ENCODE data around the gene MVB12B.

MVB12B gene

DNA sequence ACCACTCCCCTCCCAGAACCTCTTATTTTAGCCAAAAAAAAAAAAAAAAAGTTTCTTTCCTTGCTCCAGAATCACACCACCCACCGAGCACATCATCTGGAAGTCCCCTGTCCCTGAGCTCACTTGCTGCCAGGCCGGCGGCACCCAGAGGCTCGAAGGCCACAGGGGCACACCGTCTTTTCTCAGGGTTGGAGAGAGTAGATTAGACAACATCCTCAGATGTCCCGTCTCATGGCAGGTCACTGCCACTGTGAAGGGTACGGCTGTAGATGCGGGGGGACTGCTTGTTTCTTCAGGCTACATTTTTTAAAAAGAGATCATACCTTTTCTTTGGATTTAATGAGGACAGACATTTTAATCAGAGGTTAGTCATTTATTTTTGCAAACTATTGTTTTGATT, 109.0 kb downstream of the MVB12B start:
- DNase-seq, result no peak

- no peak for DNase-seq
Measured at GRCh38 chr9:126436545-126437267, 110.1 kb downstream of the MVB12B start.

- DNase-seq, result no peak
Measured at GRCh38 chr9:126437268-126437666, 110.6 kb downstream of the MVB12B start.

DNA sequence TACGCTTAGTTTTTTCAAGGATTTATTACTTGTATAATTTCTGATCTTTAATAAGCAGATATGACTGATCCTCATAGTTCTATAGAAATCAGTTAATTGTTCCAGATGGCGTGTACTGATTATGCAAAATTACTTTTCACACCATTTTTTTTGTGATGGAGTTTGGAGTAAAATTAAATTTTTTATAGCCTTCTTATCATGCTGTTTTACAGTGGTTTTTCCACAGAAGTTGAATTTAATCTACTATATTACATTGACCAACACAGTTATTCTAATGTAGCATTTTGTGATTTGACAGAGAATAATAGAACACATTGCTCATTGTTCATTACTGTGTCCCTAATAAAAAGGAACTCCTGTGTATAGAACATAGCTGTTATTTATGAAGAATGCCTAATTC, 111.1 kb downstream of the MVB12B start:
- no peak for DNase-seq

- DNase-seq, result no peak
Measured at GRCh38 chr9:126438741-126439401, 112.2 kb downstream of the MVB12B start.

DNA sequence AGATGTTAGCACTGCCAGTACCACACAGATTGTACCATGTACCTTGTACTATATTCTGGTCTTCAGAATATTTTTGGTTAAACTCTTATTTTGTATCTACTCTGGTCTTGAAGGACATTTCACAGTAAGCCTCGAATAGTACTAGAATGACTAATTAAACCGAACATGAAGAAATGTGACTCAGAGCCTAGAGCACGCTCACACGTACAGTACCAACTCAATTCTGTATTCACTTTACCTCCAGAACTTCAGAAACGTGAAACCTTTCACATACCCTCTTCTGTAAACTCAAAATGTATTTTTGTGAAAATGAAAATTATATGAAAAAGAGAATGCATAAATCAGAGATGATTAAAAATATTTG, 112.8 kb downstream of the MVB12B start:
- no peak for DNase-seq

GRCh38 chr9:126439883-126440653, 113.4 kb downstream of the MVB12B start:
- no peak for DNase-seq

- no peak for DNase-seq
Measured at GRCh38 chr9:126440940-126441339, 114.3 kb downstream of the MVB12B start.

GRCh38 chr9:126442636-126443035, 116.0 kb downstream of the MVB12B start:
- no peak for DNase-seq

DNA sequence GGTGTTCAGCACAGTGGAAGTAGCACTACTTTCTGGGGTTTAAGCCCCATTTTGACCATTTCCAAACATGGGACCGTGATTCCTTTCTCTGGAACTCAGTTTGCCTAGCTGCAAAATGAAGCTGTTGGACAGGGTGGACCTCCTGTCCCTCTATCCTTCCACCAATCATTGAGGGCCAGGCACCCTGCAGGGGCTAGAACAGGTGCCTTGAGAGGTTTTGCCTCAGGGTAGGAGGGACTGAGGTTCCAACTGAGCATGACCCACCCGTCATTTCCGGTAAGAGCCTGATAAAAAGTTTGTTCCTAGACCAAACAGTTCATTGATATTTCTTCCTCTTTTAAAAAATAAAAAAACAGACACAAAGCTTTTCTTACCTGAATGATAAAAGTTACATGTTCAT, 116.5 kb downstream of the MVB12B start:
- no peak for DNase-seq

GRCh38 chr9:126448136-126448535, 121.5 kb downstream of the MVB12B start:
- DNase-seq, result no peak

DNA sequence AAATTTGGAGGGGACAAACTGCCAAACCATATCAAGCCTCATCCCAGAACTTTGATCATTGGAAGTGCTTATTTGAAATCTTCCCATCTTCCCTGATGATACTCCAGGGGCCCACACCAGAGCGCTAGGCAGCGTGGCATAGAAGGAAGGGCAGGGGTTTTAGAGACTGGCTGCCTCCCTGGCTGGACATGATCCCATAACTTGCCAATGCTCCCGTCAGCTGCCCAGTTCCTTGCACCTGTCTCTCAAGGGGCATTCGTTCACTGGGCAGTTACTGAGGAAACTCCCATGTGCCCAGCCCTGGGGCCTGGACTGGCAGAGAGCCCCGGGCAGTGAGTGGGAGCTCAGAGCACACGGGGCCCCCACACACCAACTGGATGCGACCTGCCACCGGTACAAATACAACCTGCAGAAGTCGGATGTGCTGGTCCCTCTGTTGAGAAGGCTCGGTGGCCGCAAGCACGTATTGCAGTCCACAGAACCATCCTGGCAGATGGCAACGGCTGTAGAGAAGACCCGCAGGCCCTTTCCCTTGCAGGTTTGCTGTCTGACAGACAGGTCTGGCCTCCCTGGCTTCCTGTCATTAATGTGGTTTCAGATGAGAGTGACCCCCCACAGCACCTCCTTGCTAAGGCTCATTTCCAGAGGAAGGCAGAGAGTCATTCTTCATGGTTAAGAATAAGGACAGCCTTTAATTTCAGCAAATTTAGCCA, 122.4 kb downstream of the MVB12B start:
- no peak for DNase-seq

DNA sequence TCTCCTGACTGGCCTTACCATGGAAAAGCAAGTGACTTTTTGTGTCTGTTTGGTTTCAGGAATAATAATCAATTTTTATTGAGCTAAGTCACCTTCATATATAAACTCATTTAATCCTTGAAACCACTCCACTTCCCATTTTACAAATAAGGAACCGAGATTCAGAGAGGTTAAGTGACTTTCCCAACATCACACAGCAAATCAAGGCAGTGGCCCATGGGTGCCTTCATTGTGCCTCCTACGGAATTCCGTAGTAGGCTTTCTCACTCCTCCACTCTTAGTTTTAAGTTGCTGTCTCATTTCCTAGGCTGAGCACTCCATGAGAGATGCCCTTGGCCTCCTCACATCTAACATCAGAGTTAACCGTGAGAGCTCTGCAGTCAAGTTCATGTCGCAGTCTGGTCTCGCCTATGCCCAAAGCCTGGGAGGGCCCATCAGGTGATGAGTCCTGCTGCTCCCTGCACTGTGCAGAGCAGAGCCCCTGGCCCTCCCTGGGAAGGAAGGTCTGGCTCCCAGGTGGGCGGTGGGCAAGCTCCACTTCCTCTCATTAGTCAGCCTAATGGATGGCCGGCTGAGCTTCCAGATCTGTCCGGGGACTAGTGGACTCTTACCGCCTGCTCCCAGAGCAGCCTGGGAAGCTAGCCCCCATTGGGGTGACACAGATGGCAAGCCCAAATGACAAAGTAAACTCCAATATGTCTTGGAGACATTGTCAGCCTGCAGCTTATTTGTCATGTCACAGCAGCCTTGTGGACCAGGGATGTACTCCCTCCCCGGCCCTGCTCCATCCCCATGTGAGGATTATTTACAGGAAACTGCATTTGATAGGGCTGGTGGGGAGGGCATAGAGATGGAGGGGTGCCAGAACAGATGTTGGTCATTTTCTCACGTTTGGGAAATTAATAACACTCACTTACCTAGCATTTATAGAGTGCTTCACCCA, 123.4 kb downstream of the MVB12B start:
- DNase-seq, result no peak

DNA sequence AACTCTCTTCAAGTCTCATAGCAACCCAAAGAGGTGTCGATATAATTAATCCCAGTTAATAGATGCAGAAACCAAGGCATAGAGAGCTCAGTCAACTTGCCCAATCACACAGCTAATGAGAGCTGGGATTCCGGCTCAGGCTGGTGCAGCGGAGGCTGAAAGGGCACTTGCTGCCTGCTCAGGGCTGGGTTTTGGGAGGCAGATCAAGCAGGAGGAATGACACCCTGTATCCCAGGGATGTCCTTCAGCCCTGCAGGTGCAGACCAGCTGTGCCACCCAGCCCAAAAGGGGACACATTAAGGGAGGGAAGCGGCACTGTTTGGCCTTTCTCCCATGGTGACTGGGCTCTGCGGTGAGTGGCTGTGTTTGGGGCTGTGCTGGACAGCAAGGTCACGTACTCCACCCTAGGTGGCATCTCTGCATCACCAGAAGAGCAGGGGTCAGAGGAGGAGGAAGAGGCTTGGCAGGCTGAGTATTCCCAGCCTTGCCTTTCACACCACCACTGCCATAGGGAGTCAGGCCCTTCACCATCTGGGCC, 124.1 kb downstream of the MVB12B start:
- no peak for DNase-seq

GRCh38 chr9:126451316-126451885, 124.8 kb downstream of the MVB12B start:
- no peak for DNase-seq

GRCh38 chr9:126452106-126452505, 125.5 kb downstream of the MVB12B start:
- no peak for DNase-seq

GRCh38 chr9:126453156-126453963, 126.7 kb downstream of the MVB12B start:
- DNase-seq, result no peak

- DNase-seq, result no peak
Measured at GRCh38 chr9:126454215-126454614, 127.6 kb downstream of the MVB12B start.

GRCh38 chr9:126454795-126455194, 128.2 kb downstream of the MVB12B start:
- DNase-seq, result no peak

- no peak for DNase-seq
Measured at GRCh38 chr9:126456441-126457174, 130.0 kb downstream of the MVB12B start.
